ENCODE measurements around the gene ABCC1. TPM values are rescaled to one million over a fixed set of nuclear protein-coding genes. Genes with fewer than 3 reads are reported as not detected.
A peak's percentile ranks its signal among the peaks of the same experiment; 100 is the strongest.
"Not testable (repeated sequence)": the region's sequence is repeated elsewhere in the genome, so short reads cannot be mapped to it uniquely, and the experiment has no call there.

The ABCC1 gene
- total and polyA plus RNA-seq, 9 donors, result 3.0 to 8.5 (median 5.7) TPM

DNA sequence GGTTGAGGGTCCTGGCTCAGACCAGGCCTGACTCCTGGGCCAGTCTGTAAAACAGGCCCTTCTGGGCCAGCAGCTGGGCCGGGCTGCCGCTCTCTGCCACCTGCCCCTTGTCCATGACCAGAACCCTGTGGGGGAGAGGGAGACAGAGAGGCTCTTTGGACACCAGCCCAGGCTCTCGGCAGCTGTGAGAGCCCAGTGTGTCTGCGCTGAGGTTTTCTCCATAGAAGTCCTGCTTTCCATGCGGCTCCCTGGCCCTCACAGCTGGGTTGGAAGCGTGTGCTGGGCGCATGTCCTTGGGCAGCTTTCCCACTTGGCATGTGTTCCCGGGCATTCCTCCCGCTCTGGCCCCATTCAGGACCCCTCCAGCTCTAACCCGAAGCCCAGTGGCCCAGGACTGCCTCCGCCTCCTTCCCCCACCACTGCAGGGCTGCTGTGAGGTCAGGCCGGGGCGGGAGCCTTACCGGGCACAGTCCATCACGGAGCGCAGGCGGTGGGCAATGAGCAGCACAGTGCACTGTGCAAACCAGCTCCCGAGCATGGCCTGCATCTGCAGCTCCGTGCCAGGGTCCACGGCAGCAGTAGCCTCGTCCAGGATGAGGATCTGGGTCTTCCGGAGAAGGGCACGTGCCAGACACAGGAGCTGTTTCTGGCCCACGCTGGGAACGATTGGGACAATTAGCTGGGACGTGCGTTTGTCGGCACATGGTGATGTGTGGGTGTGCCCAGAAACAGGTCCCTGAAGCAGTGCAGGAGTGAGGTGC, 200.9 kb downstream of the ABCC1 start:
- Histone ChIP-seq H3K4me3 (ENCODE audit: low read length) (no peak overlapping the region), H3K9me3 (replicated peaks; ENCODE audit: control insufficient read depth, low read depth, low read length) (no peaks in the 10 kb centered on the region), H3K4me1 (ENCODE audit: control insufficient read depth, insufficient read depth, low read length) (peaks cover 34% of the 10 kb centered on the region), H3K27me3 (ENCODE audit: control insufficient read depth, insufficient read depth, low read length) (peaks cover 10% of the 10 kb centered on the region), H3K27ac (ENCODE audit: low read length) (peak overlapping the region; percentile 42), H3K36me3 (ENCODE audit: control insufficient read depth, insufficient read depth, low read length) (no peaks in the 10 kb centered on the region)
- WGBS (ENCODE audit: insufficient coverage), result 31% methylated on average over 26 of the region's 28 CpGs
- peak; percentile 95 for DNase-seq

DNA sequence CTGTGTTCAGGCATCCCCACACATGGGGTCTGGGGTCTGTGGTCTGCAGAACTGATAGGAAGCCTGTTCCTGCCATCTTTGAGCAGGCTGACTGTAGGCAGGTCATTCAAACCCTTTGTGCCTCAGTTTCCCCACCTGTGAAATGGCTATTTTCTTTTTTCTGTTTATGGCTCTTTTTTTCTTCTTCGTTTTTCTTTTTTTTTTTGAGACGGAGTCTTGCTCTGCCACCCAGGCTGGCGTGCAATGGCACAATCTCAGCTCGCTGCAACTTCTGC, 201.4 kb downstream of the ABCC1 start:
- DNase-seq, result no peak
- Histone ChIP-seq H3K27ac (ENCODE audit: low read length) (no peak overlapping the region), H3K27me3 (ENCODE audit: control insufficient read depth, insufficient read depth, low read length) (peaks cover 8% of the 10 kb centered on the region), H3K9me3 (replicated peaks; ENCODE audit: control insufficient read depth, low read depth, low read length) (no peaks in the 10 kb centered on the region), H3K4me1 (ENCODE audit: control insufficient read depth, insufficient read depth, low read length) (peaks cover 34% of the 10 kb centered on the region), H3K36me3 (ENCODE audit: control insufficient read depth, insufficient read depth, low read length) (no peaks in the 10 kb centered on the region), H3K4me3 (ENCODE audit: low read length) (no peak overlapping the region)
- WGBS (ENCODE audit: insufficient coverage), result no CpG with 5 or more reads among the region's 4 CpGs

DNA sequence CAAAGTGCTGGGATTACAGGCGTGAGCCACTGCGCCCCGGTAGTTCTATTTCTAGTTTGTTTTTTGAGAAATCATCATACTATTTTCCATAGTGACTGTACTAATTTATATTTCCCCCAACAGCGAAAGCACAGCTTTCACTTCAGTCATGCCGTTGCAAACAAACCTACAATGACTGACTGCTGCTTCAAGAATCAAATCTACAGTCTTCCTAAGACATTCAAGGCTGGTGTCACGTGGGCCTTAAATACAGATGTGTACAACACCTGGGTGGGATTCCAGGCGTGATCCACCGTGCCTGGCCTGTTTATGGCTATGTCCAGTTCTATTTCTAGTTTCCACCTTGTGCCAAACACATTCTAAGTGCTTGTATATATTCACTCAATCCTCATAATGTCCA, 201.9 kb downstream of the ABCC1 start:
- Histone ChIP-seq H3K4me1 (ENCODE audit: control insufficient read depth, insufficient read depth, low read length) (peaks cover 31% of the 10 kb centered on the region), H3K9me3 (replicated peaks; ENCODE audit: control insufficient read depth, low read depth, low read length) (no peaks in the 10 kb centered on the region), H3K4me3 (ENCODE audit: low read length) (no peak overlapping the region), H3K36me3 (ENCODE audit: control insufficient read depth, insufficient read depth, low read length) (no peaks in the 10 kb centered on the region), H3K27ac (ENCODE audit: low read length) (no peak overlapping the region), H3K27me3 (ENCODE audit: control insufficient read depth, insufficient read depth, low read length) (peaks cover 8% of the 10 kb centered on the region)
- no peak for DNase-seq
- 84% methylated on average over 4 of the region's 8 CpGs for WGBS (ENCODE audit: insufficient coverage)

DNA sequence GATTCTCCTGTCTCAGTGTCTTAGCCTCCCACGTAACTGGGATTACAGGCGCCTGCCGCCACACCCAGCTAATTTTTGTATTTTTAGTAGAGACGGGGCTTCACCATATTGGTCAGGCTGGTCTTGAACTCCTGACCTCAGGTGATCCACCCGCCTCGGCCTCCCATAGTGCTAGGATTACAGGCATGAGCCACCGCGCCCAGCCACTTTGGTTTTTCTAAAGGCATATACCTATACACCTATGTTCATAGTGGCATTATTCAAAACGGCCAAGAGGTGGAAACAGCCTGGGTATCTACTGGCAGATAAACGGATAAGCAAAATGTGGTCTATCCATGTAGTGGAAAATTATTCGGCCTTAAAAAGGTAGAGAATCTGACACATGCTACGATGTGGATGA, 203.6 kb downstream of the ABCC1 start:
- WGBS (ENCODE audit: insufficient coverage), result 96% methylated on average over 12 of the region's 12 CpGs
- H3K9me3 ChIP-seq (replicated peaks; ENCODE audit: control insufficient read depth, low read depth, low read length); H3K27ac ChIP-seq (ENCODE audit: low read length); DNase-seq; H3K27me3 ChIP-seq (ENCODE audit: control insufficient read depth, insufficient read depth, low read length); H3K36me3 ChIP-seq (ENCODE audit: control insufficient read depth, insufficient read depth, low read length); H3K4me3 ChIP-seq (ENCODE audit: low read length): not testable (repeated sequence)
- H3K4me1 ChIP-seq (ENCODE audit: control insufficient read depth, insufficient read depth, low read length), result peaks cover 17% of the 10 kb centered on the region

DNA sequence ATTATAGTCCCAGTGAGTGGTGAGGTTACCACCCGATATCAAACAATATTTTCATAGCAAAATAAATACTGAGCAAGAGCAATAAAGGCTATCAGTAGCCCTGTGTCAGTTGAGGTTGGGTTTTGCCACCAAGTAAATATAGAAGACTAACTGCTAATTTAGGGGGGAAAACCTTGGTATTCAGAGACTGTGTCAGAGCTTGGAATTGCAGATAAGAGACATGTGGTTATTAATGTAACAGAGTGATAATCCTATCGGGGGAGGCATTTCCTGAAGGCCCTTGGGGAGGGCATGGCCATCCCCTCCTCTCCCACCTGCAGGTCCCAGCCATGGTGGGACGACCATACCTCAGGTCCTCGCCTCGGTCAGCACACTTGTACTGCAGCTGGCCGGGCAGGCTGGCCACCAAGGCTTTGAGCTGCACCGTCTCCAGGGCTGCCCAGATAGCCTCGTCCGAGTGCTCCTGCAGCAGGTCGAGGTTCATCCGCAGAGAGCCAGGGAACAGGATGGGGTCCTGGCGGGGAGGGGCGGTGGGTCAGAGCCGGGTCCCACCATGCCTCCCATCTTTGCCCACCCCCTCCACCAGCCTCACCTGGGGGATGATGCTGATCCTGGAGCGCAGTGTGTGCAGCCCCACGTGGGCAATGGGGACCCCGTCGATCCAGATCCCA, 205.0 kb downstream of the ABCC1 start:
- WGBS (ENCODE audit: insufficient coverage), result 82% methylated on average over 11 of the region's 18 CpGs
- H3K36me3 ChIP-seq (ENCODE audit: control insufficient read depth, insufficient read depth, low read length), result no peaks in the 10 kb centered on the region

DNA sequence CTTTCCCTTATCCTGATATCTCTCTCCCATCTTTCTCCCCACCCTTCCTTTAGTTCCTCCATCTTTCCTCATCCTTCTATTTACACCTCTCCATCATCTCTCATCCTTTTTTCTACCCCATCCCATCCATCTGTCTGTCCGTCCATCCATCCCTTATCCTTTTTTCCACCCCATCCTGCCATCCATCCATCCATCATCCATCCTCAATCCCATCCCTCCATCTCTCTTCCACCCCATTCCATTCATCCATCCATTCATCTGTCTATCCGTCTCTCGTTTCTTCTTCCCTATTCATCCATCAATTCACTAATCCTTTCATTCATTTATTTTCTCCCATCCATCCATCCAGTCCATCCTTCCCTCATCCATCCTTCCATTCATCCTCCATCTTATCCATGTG, 205.8 kb downstream of the ABCC1 start:
- no peak overlapping the region for H3K27ac ChIP-seq (ENCODE audit: low read length)
- DNase-seq, result no peak
- WGBS (ENCODE audit: insufficient coverage), result 88% methylated on average over 3 of the region's 3 CpGs
- peaks cover 19% of the 10 kb centered on the region for H3K9me3 ChIP-seq (replicated peaks; ENCODE audit: control insufficient read depth, low read depth, low read length)
- peaks cover 4% of the 10 kb centered on the region for H3K27me3 ChIP-seq (ENCODE audit: control insufficient read depth, insufficient read depth, low read length)
- no peak overlapping the region for H3K4me3 ChIP-seq (ENCODE audit: low read length)
- peaks cover 6% of the 10 kb centered on the region for H3K4me1 ChIP-seq (ENCODE audit: control insufficient read depth, insufficient read depth, low read length)
- no peaks in the 10 kb centered on the region for H3K36me3 ChIP-seq (ENCODE audit: control insufficient read depth, insufficient read depth, low read length)

More for the DNA sequence above, 205.0 kb downstream of the ABCC1 start:
- peaks cover 4% of the 10 kb centered on the region for H3K27me3 ChIP-seq (ENCODE audit: control insufficient read depth, insufficient read depth, low read length)
- H3K4me1 ChIP-seq (ENCODE audit: control insufficient read depth, insufficient read depth, low read length), result peaks cover 13% of the 10 kb centered on the region
- peaks cover 12% of the 10 kb centered on the region for H3K9me3 ChIP-seq (replicated peaks; ENCODE audit: control insufficient read depth, low read depth, low read length)
- DNase-seq, result no peak
- H3K4me3 ChIP-seq (ENCODE audit: low read length), result no peak overlapping the region
- H3K27ac ChIP-seq (ENCODE audit: low read length), result no peak overlapping the region

DNA sequence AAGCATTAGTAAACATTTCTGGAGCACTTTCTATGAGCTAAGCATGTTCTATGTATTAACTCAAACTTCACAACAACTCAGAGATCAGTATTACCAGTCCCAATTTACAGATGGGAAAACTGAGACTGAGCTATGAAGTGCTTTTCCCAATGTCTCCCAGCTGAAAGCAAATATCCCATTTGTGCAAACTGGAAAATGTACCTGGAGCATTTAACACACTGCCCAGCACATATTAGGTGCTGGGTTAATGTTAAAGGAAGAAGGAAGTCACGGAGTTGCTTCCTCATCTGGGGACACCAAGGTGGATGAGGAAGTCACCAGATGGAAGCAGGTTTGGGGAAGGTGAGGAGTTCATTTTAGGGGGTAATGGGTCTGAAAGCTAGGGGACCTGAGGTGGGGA, 207.8 kb downstream of the ABCC1 start:
- no peak overlapping the region for H3K4me3 ChIP-seq (ENCODE audit: low read length)
- no peaks in the 10 kb centered on the region for H3K36me3 ChIP-seq (ENCODE audit: control insufficient read depth, insufficient read depth, low read length)
- no peak for DNase-seq
- H3K4me1 ChIP-seq (ENCODE audit: control insufficient read depth, insufficient read depth, low read length), result no peaks in the 10 kb centered on the region
- no peak overlapping the region for H3K27ac ChIP-seq (ENCODE audit: low read length)
- H3K9me3 ChIP-seq (replicated peaks; ENCODE audit: control insufficient read depth, low read depth, low read length), result peaks cover 19% of the 10 kb centered on the region
- WGBS (ENCODE audit: insufficient coverage), result 89% methylated on average over 1 of the region's 1 CpG
- peaks cover 4% of the 10 kb centered on the region for H3K27me3 ChIP-seq (ENCODE audit: control insufficient read depth, insufficient read depth, low read length)

DNA sequence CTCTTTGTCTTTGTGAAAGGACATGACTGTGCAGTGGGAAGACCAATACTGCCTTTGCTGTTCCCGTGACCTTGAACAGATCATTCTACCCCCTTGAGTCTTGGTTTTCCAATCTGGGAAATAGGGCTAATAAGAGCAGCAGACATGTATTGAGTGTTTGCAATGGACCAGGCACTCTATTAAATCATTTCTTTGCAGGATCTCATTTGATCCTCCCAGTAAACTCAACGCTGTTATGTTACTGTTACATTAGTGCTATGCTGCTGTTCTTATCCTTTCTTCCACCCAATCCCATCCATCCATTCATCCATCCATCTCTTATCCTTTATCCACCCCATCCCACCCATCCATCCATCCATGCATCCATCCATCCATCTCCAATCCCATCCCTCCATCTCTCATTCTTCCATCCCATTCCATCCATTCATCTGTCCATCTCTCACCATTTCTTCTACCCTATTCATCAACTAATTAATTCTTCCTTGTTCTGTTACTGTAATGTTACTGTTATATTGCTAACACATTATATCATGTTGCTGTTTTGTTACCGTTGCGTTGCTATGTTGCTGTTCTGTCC, 208.8 kb downstream of the ABCC1 start:
- Histone ChIP-seq H3K4me1 (ENCODE audit: control insufficient read depth, insufficient read depth, low read length) (no peaks in the 10 kb centered on the region), H3K27me3 (ENCODE audit: control insufficient read depth, insufficient read depth, low read length) (peaks cover 4% of the 10 kb centered on the region), H3K4me3 (ENCODE audit: low read length) (no peak overlapping the region), H3K9me3 (replicated peaks; ENCODE audit: control insufficient read depth, low read depth, low read length) (peaks cover 19% of the 10 kb centered on the region), H3K27ac (ENCODE audit: low read length) (no peak overlapping the region), H3K36me3 (ENCODE audit: control insufficient read depth, insufficient read depth, low read length) (no peaks in the 10 kb centered on the region)
- 100% methylated on average over 1 of the region's 4 CpGs for WGBS (ENCODE audit: insufficient coverage)
- no peak for DNase-seq

DNA sequence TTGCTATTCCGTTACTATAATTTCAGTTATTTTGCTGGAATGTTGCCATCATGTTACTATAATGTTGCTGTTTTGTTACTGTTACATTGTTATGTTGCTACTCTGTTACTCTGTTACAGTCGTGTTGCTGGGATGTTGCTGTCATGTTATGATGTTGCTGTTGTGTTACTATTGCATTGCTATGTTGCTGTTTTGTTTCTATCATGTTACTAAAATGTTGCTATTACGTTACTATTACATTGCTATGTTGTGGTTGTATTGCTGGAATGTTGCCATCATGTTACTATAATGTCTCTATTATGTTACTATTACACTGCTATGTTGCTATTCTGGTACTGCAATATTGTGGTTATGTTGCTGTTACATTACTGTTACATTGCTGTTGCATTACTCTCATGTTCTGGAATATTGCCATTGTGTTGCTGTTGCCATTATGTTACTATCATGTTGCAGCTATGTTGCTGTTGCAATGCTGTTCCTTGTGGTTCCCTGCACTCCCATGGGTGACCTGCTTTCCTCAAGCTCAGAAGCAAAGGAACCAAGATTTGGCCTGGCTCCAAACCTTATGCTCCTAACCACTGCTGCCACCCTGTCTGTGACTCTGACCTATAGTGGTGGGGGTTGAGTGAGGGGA, 209.4 kb downstream of the ABCC1 start:
- H3K9me3 ChIP-seq (replicated peaks; ENCODE audit: control insufficient read depth, low read depth, low read length), result peaks cover 19% of the 10 kb centered on the region

DNA sequence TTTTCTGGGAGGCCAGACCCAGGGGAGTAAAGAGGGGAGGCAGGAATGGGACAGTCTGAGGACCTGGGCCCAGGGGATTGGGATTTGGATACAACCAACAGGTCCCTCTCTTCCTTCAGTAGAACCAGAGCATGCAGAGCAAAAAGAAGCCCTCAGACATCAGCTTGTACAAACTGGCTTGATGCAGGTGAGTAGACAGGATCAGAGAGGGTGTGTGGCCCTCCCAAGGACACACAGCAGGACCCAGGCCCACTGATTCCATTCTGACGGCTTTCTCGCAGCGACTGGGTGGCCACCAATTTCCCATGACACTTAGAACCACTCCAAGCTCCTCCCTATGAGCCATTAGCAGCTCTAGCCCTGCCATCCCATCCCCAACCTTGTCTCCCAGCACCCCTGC, 210.2 kb downstream of the ABCC1 start:
- Histone ChIP-seq H3K36me3 (ENCODE audit: control insufficient read depth, insufficient read depth, low read length) (no peaks in the 10 kb centered on the region), H3K27ac (ENCODE audit: low read length) (no peak overlapping the region), H3K27me3 (ENCODE audit: control insufficient read depth, insufficient read depth, low read length) (no peaks in the 10 kb centered on the region), H3K4me3 (ENCODE audit: low read length) (no peak overlapping the region), H3K9me3 (replicated peaks; ENCODE audit: control insufficient read depth, low read depth, low read length) (peaks cover 19% of the 10 kb centered on the region), H3K4me1 (ENCODE audit: control insufficient read depth, insufficient read depth, low read length) (no peaks in the 10 kb centered on the region)
- WGBS (ENCODE audit: insufficient coverage), result 80% methylated on average over 3 of the region's 3 CpGs
- DNase-seq, result no peak

More for the DNA sequence above, 209.4 kb downstream of the ABCC1 start:
- no peak for DNase-seq
- Histone ChIP-seq H3K4me1 (ENCODE audit: control insufficient read depth, insufficient read depth, low read length) (no peaks in the 10 kb centered on the region), H3K36me3 (ENCODE audit: control insufficient read depth, insufficient read depth, low read length) (no peaks in the 10 kb centered on the region), H3K4me3 (ENCODE audit: low read length) (no peak overlapping the region), H3K27ac (ENCODE audit: low read length) (no peak overlapping the region), H3K27me3 (ENCODE audit: control insufficient read depth, insufficient read depth, low read length) (peaks cover 4% of the 10 kb centered on the region)
- no CpG with 5 or more reads among the region's 3 CpGs for WGBS (ENCODE audit: insufficient coverage)

Measured in muscle of leg (tissue), 11 donors.